Measurements from ENCODE around the gene MRPS26.

MRPS26 gene

GRCh38 chr20:3077618-3078134, 31.8 kb downstream of the MRPS26 start:
- DNase-seq: no peak

DNA sequence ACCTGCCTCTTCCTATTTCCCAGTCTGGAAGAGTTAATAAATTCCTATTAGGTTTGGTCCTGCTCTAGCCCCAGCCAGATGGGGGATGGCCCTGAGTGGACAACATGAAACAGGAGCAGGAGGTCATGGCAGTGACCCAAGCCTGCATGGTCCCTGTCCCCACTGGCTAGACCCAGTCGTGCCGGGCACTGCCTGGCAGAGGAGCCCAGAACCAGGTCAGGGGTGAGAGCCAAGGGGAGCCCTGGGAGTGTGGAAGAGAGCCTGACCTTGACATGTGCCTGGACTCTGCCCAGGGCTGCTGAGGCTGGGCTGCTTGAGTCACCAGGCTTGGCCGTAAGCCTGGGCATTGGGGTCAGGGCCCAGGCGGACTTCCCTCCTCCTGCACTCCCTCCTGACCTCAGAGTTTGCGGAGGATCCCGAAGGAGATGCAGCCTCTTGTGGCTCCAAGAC, 35.1 kb downstream of the MRPS26 start:
- no peak for DNase-seq

DNA sequence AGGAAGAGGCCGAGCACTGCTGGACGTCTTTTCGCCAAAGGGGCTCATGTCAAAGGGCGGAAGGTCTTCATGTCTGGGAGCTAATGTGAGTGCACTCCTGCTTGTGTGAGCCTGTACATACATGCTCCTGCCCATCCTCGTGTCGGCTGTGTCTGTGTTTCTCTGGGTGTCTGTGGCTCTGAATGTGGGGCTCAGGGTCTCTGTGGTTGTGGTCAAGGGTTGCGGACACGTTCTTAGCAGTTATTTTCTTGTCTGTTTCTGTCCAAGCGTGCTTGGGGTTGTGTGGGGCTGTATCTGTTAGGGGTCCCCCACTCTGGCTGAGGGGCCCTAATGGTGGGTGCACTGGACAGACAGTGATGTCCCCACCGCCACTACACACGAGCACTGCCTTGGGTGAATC, 35.8 kb downstream of the MRPS26 start:
- no peak for DNase-seq

DNA sequence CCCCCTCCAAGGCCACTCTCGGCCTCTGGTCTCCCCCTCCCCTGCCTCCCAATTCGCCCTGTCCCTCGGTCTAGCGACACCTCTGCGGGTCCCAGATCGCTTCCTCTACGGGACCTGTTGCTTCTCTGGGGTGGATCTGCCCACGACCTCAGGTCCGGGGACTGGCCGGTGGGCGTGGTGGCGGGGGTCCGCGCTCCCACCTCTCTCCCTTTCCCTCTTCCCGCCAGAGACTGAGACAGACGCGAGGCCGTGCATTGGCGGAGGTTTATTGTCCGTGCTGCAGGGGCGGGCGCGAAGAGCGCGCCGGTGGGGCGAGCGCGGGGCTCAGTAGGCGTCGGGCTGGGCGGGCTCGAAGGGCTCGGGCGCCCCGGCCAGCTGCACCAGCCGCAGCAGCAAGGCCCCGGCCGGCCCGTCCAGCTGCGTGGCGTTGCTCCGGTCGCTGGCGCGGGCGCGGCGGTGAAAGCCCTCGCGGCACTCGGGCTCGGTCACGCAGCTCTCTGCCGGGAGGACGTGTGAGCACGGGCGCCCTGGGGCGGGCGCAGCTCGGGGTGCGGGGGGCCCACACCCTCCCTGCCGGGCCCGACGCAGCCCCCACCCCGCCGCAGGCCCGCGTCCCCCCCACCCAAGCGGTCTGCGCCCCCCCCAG, 36.6 kb downstream of the MRPS26 start:
- no peak for DNase-seq

DNA sequence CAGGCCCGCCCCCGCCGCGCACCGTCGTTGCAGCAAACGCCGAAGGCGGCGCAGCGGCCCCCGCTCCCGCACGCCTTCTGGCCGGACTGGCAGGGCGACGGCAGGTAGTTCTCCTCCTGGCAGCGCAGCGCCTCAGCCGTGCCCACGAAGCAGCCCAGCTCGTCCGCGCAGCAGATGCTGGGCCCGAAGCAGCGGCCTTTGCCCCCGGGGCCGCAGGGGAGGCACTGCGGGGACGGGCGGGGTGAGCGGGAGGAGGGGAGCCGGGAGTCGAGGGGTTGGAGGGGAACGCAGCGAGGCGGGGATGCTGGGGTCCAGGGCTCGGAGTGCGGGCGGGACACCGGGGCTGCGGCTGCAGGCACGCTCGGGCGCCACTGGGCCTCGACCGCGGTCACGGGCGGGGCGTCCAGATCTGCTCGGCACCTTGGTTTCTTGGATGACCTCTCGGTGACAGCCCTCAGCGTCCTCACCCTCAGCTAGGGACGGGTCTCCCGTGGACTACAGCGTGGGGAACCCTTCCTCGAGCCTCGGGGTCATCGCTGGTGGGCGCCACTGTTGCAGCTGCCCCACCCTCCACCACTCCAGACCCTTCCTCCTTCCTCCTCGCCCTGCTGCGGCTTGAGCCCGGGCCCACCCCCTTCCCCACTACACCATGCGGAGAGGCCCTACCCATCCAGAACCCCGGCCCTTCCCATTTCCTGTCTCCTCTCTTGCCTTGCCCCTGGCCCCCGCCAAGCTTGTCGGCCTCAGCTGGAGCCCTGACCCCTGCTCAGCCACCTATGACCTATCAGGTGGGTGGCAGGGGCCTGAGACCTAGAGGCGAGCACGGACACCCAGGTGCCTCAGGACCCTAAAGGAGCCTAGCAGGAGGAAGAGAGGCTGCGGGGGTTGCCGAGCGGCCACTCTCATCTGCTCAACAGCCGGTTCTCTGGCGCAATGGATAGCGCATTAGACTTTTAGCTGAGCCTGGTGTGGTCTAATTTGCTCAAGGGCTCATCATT, 37.4 kb downstream of the MRPS26 start:
- no peak for DNase-seq

- DNase-seq: no peak
These were observed 38.6 kb downstream of the MRPS26 start, which contains the start of gene AVP for GRCh38 chr20:3084283-3084985. TSS of gene AVP (minus strand) at chr20:3084724. CDS start at chr20:3084674, 50 bp downstream.

- DNase-seq: no peak
These were observed 39.1 kb downstream of the MRPS26 start for GRCh38 chr20:3084986-3085360.

DNA sequence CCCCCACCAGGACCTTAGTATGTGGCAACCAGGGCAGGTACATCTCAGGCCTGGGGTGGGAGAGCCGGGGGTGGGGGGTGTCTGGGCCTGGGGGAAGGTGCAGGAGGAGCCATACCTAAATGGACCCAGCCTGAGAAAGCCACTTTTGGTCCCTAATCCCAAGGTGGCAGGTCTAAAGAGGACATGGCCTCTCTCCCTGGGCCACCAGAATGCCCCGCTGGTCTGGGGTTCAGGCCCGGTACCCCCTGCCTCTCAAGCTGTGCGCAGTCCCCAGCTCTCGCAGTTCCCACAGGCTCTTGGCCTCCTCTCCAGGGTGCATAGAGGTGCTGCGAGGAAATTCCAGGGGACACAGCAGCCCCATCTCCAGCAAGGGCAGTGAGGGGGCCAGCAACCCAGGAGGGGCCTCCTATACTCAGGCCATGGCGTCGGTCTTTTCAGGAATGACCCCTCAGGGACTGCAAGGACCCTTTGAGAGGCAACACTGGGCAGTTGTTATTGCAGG, 39.8 kb downstream of the MRPS26 start:
- no peak for DNase-seq

DNA sequence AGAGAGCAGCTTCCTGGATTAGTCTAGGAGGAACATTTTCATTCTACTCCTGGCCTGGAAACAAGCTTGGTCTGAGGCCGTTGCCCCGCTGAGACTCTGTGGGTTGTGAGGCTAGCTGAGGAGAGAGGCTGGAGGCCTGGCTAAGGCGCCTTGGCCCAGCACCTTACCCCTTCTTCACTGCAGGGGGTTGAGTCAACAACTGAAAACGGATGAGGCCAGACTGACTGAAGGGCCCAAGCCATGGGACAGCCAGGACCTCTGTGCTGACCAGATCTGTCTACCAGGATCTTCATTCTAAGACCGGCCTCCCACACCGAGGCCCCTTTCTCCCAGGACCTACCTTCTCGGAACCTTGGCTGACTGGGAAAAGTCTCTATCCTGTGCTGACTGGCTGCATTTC, 42.2 kb downstream of the MRPS26 start:
- no peak for DNase-seq

DNA sequence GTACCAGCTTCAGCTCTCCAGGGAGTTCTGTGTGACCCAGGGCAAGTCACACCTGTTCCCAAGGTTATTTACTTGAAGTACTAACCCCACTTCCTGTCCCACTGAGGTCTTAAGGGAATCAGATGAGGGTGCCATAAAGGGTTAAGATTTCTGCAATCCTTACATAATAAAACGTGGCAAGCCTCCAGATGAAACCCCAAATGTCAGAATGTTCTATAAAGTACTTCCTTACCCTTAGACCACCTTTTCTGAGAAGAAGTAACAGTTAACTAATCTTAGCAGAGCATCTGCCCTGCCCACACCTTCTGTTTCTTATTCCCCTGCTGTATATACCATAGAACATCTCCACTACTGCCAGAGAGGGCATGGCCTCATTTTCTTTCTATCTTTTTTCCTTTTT, 44.7 kb downstream of the MRPS26 start:
- no peak for DNase-seq

DNA sequence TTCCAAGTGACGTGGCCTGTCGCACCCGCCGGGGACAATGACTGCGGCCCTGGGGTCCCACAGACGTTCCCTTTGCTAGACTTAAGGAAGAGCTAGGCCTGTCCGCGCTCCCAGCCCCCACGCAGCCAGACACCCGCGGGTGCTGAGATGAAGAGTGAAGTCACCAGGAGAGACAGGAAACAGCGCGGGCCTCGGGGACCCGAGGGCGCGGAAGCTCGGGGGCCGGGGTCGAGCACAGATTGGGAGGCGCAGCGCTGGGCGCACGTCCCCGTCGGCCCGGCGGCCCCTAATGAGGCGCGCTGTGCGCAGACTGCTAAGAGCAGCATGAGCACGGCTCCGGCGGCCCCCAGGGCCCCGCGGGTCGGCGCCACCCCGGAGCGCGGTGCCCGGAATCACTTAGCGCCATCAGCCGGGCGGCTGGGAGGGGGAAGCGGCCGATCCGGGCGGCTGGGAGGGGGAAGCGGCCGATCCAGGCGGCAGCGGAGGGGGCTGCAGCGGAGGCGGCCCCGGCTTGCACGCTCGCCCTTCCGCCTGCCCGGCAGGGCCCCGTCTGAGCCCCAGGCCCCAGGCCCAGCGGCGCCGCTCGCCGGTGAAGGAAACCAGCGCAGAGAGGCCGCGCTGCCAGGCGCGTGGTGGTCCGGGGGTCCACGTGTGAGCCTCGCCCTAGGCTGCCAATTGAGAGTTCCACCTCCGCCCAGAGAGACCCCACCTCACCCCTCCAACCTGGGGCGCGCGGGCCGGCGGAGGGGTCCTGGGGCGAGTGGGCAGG, 46.9 kb downstream of the MRPS26 start:
- DNase-seq: no peak

- DNase-seq: no peak
These were observed 48.1 kb downstream of the MRPS26 start for GRCh38 chr20:3093861-3094361.

DNA sequence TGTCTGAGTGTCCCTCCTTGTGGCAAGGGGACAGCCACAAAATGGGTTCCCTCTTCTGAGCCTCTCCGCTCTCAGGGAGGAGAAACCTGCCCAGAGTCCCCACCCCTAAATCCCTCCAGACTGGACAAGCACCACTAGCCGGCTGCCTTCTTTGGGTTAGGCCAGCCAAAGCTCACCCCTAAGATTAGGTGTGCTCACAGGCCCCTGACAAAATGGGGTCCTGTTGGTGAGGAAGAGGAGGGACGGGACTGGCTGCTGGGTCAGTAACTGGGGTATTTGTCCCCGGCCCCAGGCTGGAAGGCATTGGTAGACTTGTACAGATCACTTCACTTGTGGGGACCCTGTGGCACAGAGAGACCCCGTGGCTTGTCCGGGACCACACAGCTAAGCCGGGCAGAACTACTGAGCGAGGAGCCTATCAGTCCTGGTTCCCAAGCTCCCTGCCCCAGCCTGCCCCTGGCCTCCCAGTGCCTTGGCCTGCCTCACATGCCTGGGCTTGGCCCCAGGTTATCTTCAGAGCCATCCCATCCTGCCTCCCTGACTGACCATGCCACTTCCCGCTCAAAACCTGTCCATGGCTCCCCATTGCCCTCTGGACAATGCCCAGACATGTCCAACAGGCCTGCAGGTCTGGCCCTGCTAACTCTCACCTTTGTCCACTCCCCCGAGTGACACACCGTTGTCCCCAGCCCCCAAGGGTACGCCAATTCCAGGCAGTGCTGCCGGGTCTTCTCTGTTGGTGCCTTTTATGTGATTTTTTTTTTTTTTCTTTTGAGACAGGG, 49.2 kb downstream of the MRPS26 start:
- DNase-seq: no peak

Data from NCI-H526 treated with DMSO at 0.1 percent for 48 hours (cell line).